GM12872 (cell line): ENCODE results near the gene UBE2J2.

Source experiments
- TF ChIP-seq, protein P1 (sequence below): IDR thresholded peaks from 3 replicates; pipeline ENCODE4 v1.5.1; 2011; ENCODE audit warnings: low read depth, mild to moderate bottlenecking, low read length, moderate library complexity; ENCODE audit not compliant: insufficient read depth

Gene UBE2J2

DNA sequence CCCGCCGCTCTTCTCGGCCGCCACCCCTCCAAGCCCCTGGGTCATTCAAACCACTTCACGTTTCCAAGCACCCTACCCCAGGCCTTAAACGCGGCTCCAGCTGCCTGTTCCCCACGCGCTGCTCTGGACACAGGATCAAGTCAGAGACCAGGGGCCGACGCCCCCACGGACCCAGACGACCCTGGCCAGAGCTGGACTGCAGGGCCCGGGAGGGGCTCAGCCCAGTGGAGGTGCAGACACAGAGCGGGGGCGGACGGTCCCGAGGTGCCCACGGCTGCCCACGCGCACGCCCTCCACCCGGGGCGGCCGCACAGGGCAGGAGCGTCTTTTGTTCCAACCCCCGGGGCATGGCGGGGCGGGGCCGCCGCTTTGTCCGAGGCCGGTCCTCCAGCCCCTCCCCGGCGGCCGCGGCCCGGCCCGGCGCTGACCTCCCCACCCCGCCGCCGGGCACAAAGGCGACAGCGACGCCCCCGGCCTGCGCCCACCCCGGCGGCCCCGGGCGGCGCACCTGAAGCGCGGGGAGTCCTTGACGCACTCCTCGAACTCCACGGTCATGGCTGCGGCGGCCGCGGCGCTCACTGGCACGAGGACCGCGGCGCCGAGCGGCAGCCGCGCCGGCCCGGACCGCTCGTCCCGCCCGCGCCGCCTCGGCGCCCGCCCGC, 33.7 kb upstream of the UBE2J2 start:
- TF ChIP-seq, protein P1, sequence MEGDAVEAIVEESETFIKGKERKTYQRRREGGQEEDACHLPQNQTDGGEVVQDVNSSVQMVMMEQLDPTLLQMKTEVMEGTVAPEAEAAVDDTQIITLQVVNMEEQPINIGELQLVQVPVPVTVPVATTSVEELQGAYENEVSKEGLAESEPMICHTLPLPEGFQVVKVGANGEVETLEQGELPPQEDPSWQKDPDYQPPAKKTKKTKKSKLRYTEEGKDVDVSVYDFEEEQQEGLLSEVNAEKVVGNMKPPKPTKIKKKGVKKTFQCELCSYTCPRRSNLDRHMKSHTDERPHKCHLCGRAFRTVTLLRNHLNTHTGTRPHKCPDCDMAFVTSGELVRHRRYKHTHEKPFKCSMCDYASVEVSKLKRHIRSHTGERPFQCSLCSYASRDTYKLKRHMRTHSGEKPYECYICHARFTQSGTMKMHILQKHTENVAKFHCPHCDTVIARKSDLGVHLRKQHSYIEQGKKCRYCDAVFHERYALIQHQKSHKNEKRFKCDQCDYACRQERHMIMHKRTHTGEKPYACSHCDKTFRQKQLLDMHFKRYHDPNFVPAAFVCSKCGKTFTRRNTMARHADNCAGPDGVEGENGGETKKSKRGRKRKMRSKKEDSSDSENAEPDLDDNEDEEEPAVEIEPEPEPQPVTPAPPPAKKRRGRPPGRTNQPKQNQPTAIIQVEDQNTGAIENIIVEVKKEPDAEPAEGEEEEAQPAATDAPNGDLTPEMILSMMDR, result no peak

DNA sequence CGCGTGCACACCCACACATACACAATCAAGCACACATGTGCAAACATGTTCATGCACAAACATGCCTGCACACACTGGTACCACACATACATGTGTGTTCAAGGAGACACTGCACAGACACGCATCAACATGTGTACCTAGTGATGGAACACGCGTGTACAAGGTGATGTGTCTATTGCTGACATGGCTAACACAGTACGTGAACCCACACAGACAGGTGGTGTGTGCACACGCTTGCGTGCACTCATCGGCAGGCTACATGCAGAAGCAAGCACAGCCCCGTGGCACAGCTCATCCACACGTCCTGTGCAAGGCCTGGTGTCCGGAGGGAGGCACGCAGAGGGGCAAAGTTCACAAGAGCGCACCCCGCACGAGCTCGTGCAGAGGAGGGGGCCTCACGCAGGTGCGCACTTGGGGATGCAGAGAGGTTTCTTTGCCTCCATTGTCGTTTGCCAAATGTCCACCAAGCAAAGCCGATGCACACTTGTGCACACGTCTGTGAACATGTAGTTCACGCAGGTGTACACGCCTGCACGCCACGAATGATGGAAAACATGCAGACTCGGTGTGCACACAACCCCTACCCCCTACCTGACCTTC, 33.1 kb upstream of the UBE2J2 start:
- TF ChIP-seq, protein P1, result no peak

DNA sequence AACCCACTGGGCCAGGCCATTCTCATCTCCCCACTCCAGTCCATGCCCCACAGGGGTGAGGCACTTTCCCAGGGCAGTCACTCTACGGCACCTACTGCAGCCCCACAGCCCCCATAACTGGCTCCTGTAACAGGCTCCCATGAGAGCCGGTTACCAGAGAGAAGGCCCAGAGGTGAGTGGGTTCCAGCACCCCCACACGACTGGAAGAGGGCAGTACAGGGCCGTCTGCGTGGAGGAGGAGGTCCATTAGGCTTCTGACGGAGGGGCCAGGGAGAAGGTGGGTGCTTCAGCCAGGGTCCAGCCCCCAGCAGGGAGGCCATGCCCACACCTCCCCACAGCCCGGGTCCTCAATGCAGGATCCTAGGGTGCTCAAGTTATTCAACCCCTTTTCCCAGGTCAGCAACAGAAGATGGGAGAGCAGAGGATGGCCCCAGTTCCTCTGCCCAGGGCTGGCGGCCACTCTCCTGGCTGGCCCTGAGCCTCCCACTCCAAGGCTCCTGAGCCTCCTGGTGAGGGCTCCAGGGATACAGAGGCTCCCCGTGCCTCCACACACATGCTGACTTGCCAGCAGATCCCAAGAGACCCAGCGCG, 32.5 kb upstream of the UBE2J2 start:
- TF ChIP-seq, protein P1, result peak; percentile 49; the same call in 2 of the 3 replicates

DNA sequence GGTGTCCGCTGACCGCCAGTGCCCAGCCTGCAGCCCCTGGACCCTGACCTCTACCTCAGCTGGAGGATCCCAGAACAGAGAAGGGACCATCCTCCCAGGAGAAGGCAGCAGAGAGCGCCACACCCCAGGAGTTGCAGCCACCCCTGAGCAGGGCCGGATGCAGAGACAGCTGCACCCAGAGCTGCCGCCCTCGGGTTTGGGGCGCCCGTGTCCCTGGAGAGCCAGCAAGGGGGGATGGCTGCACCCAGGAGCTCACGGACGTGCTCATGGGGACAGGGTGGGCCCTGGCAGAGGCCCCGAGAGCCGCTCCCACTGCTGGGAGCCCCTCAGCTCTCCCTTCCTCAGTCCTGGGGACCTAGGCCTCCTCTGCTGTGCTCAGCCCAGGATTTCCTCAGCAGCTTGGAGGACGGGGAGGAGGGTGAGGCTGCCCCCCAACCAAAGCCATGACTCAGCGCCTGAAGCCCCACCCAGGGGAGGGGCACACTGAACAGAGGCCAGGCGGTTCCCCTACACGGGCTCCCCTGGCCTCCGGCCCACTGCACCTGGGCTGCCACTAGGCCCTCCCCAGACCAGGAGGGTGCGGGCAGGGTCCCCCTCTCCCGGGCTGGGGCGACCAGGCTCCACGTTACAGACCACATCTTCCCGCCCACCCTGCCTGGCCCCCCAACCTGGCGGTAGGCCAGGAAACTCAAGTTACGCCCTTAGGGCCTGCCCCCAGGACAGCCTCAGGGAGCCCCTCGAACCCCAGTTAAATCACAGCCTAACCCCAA, 31.8 kb upstream of the UBE2J2 start:
- TF ChIP-seq, protein P1, result peak; percentile 43; the same call in 2 of the 3 replicates

DNA sequence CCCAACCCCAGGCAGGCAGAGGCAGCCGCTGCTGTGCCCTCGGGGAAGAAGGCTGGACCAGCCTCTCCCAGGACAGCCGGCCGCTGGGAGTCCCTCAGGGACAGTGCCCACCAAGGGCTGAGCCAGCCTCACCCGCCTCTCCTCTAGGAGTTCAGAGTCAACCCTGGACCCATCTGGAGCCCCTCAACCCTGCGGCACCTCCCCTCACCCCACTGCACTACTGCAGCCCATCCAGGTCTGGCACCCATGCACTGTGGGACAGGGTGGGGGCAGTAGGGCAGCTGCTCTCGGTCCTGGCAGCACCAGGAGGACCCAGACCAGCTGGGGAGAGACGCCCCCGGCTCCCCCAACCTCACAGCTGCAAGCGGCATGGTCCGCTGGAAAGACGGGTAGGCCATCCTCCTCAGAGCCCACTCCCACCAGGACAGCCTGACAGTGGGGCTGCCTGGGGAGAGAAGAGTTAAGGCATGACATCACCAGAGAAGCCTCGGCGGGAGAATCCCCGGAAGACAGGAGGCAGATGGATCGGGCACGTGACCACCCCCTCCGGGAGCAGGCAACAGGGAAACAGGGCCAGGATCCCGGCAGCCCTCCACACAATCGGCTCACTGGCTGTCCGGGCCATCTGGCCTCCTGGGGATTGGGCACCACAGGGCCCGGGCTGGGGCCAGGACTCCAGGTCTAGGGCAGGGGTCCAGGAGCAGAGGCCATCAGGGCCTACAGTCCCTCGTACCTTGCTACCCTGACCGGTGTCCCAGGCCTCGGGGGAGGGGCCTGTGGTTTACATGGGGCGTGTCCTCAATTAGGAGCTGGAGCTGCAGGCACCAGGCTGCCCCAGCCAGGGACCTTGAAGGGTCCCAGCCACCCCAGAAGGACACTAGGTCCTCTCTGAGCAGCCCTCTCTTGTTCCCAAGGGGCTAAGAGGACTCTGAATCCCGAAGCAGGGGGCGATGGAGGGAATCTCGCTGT, 31.0 kb upstream of the UBE2J2 start:
- TF ChIP-seq, protein P1, result no peak

DNA sequence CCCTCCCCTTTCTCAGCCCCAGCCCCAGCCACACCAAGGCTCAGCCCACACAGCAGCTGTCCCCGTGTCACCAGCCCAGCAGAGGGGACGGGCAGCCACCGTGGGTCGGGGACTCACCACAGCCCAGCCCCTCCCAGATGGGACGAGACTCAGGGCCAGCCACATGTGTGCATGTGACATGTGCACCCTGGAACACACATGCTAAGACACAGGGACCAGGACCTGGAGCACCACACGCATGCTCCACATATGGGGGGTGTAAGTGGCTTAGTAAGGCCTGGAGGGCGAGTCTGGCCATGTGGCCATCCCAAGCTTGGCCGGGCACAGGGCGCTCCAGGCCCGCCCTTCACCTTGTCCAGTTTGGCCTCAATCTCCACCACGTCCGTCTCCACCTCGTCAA, 30.1 kb upstream of the UBE2J2 start:
- TF ChIP-seq, protein P1, result no peak
